ENCODE data around the gene E2F1.

The E2F1 gene

DNA sequence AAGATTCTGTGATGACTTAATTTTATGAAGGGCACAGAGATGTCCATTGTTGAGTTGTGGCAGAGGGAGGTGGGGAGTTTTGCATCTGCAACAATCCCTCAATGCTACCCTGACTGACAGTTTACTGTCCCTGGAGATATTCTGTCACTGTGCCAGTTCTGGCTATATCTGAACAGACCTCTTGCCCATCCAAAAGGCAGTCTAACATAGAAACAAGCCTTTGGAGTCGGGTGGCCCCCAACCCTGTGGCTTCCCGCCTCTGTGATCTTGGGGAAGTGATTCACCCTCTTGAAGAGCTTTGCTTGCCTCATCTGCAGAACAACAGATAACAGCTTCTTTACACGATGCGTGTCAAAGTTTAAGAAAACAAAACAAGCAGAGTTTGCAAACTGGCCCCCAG lies 3.8 kb upstream of the E2F1 start:
- TF ChIP-seq GABPA (IDR thresholded peaks at IDR 0.05; ENCODE audit: low read depth) = no peak
- peak; percentile 41; the same call in 1 of the 2 replicates for TF ChIP-seq SPI1 (IDR thresholded peaks at IDR 0.05; ENCODE audit: borderline replicate concordance, low read depth)
- TF ChIP-seq, protein P1, sequence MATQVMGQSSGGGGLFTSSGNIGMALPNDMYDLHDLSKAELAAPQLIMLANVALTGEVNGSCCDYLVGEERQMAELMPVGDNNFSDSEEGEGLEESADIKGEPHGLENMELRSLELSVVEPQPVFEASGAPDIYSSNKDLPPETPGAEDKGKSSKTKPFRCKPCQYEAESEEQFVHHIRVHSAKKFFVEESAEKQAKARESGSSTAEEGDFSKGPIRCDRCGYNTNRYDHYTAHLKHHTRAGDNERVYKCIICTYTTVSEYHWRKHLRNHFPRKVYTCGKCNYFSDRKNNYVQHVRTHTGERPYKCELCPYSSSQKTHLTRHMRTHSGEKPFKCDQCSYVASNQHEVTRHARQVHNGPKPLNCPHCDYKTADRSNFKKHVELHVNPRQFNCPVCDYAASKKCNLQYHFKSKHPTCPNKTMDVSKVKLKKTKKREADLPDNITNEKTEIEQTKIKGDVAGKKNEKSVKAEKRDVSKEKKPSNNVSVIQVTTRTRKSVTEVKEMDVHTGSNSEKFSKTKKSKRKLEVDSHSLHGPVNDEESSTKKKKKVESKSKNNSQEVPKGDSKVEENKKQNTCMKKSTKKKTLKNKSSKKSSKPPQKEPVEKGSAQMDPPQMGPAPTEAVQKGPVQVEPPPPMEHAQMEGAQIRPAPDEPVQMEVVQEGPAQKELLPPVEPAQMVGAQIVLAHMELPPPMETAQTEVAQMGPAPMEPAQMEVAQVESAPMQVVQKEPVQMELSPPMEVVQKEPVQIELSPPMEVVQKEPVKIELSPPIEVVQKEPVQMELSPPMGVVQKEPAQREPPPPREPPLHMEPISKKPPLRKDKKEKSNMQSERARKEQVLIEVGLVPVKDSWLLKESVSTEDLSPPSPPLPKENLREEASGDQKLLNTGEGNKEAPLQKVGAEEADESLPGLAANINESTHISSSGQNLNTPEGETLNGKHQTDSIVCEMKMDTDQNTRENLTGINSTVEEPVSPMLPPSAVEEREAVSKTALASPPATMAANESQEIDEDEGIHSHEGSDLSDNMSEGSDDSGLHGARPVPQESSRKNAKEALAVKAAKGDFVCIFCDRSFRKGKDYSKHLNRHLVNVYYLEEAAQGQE (IDR thresholded peaks at IDR 0.05; ENCODE audit: insufficient replicate concordance, low read depth) = no peak
- TF ChIP-seq POLR2AphosphoS5 (IDR thresholded peaks at IDR 0.05; ENCODE audit: low read depth) = no peak
- TF ChIP-seq, protein P2, sequence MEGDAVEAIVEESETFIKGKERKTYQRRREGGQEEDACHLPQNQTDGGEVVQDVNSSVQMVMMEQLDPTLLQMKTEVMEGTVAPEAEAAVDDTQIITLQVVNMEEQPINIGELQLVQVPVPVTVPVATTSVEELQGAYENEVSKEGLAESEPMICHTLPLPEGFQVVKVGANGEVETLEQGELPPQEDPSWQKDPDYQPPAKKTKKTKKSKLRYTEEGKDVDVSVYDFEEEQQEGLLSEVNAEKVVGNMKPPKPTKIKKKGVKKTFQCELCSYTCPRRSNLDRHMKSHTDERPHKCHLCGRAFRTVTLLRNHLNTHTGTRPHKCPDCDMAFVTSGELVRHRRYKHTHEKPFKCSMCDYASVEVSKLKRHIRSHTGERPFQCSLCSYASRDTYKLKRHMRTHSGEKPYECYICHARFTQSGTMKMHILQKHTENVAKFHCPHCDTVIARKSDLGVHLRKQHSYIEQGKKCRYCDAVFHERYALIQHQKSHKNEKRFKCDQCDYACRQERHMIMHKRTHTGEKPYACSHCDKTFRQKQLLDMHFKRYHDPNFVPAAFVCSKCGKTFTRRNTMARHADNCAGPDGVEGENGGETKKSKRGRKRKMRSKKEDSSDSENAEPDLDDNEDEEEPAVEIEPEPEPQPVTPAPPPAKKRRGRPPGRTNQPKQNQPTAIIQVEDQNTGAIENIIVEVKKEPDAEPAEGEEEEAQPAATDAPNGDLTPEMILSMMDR (IDR thresholded peaks at IDR 0.05; ENCODE audit: insufficient read depth, low read length) = no peak
- peak; percentile 54 to 72 for DNase-seq (ENCODE audit: low read depth in 1 of 2, low spot score in 1 of 2)
- Histone ChIP-seq H3K27me3 (ENCODE audit: insufficient read depth, poor library complexity, severe bottlenecking) (no peaks in the 10 kb centered on the region), H3K27ac (replicated peaks) (peak overlapping the region; percentile 16), H3K4me3 (replicated peaks; ENCODE audit: insufficient read depth, low read length) (no peak overlapping the region)

DNA sequence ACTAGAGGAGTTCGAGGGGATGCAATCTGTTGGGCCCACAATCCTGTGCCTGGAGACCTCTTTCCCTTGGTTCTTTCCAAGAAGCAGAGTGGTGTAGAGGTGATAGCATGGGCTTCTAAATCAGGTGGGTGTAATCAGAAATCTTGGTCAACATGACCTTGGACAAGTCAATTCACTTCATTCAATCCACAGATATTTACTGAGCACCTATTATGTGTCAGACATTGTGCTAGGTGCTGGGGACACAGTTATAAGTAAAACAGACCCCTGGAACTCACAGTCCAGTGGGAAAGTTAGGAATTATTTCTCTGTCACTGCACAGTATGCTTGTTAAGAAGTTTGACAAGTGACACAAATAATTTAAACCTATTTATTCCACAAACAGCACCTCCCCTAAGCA lies 3.3 kb upstream of the E2F1 start:
- Histone ChIP-seq H3K27ac (replicated peaks) (peak overlapping the region; percentile 16), H3K4me3 (replicated peaks; ENCODE audit: insufficient read depth, low read length) (no peak overlapping the region), H3K27me3 (ENCODE audit: insufficient read depth, poor library complexity, severe bottlenecking) (no peaks in the 10 kb centered on the region)
- DNase-seq (ENCODE audit: low read depth in 1 of 2, low spot score in 1 of 2) = no peak
- TF ChIP-seq POLR2AphosphoS5 (IDR thresholded peaks at IDR 0.05; ENCODE audit: low read depth) (no peak), GABPA (IDR thresholded peaks at IDR 0.05; ENCODE audit: low read depth) (no peak), SPI1 (IDR thresholded peaks at IDR 0.05; ENCODE audit: borderline replicate concordance, low read depth) (no peak)
- TF ChIP-seq, protein P1 (IDR thresholded peaks at IDR 0.05; ENCODE audit: insufficient replicate concordance, low read depth) = no peak
- TF ChIP-seq, protein P2 (IDR thresholded peaks at IDR 0.05; ENCODE audit: insufficient read depth, low read length) = no peak

DNA sequence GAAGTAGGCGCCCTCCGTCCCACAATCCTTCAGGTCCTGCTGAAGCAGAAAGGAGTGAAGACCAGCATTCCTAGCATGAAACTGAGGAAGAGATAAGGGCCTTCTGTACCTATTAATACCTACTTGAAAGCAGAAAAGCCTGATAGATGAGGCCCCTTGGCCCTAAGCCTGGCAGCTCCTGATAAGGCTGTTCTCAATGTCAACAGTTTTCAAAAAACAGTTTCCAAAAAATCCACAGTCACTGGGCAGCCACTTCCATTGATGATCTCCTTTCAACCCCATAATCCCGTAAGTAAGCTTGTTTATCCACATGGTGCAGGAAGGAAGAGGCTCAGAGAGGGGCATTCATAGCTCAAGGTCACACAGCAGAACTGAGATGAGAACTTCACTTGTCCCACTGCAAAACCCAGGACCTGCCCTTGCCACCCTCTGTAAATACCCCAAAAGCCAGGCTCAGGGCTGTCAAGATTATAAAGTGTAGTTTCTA lies 2.8 kb upstream of the E2F1 start:
- DNase-seq (ENCODE audit: low read depth in 1 of 2, low spot score in 1 of 2) = no peak
- H3K4me3 ChIP-seq (replicated peaks; ENCODE audit: insufficient read depth, low read length) = no peak overlapping the region
- no peak overlapping the region for H3K27ac ChIP-seq (replicated peaks)
- TF ChIP-seq, protein P1 (IDR thresholded peaks at IDR 0.05; ENCODE audit: insufficient replicate concordance, low read depth) = no peak
- TF ChIP-seq, protein P2 (IDR thresholded peaks at IDR 0.05; ENCODE audit: insufficient read depth, low read length) = no peak
- TF ChIP-seq SPI1 (IDR thresholded peaks at IDR 0.05; ENCODE audit: borderline replicate concordance, low read depth) (no peak), POLR2AphosphoS5 (IDR thresholded peaks at IDR 0.05; ENCODE audit: low read depth) (no peak), GABPA (IDR thresholded peaks at IDR 0.05; ENCODE audit: low read depth) (no peak)
- no peaks in the 10 kb centered on the region for H3K27me3 ChIP-seq (ENCODE audit: insufficient read depth, poor library complexity, severe bottlenecking)

All from HL-60 (cell line).